ENCODE data around the gene FRA10AC1. TPM values are rescaled to one million over a fixed set of nuclear protein-coding genes. Genes with fewer than 3 reads are reported as not detected.
A peak's percentile ranks its signal among the peaks of the same experiment; 100 is the strongest.

FRA10AC1 gene, protein sequence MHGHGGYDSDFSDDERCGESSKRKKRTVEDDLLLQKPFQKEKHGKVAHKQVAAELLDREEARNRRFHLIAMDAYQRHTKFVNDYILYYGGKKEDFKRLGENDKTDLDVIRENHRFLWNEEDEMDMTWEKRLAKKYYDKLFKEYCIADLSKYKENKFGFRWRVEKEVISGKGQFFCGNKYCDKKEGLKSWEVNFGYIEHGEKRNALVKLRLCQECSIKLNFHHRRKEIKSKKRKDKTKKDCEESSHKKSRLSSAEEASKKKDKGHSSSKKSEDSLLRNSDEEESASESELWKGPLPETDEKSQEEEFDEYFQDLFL
- 0.67 and 3.9 TPM in 2 replicates for total RNA-seq (2014; rRNA removed; shearing (Covaris generic); ENCODE audit: low replicate concordance)

DNA sequence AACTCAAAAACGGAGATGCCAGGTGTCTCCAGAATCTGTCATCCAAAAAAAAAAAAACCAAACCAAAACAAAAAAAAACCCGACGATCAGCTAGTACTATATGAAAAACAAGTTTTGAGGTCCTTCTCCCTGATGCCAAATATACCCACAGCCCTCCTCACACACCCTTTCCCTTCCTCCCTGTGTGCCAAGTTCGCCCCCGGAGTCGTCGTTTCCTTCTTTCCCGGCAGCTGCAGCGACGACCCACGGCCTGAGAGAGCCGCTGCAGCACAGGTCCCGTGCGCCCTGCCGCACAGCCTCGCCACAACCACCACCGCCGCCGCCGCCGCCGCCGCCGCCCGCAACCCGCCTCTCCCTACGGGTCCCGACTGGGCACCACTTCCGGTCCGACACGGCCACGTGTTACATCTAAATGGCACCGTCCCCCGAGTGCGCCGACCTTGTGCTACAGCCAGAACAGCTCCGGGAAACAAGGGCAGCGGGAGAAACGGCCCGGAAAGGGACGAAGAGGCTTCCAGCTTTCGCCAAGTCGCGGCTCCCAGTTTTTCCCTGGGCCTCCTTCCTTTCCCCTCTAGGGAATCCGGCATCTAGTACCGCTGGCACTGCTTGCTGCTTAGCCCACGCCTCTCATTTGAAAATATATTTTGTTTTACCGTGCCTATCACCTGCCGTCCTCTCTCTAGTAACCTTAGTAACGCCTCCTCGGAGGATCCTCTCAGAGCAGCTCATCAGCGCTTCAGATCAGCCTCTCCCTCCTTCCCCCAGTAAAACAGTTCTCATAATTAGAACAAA, at the start of gene FRA10AC1:
Gene FRA10AC1 (minus strand): TSS at position 383 of the 792 bp plus-strand sequence. CDS start 2,486 bp downstream, outside the sequence.
- DNase-seq (ENCODE audit: low read depth): peak; percentile 85
- in situ Hi-C loops (cut with HindIII; ENCODE audit: low pct_unique_long_range_greater_than_20kb, low sequenced_read_pairs): no loop called here

DNA sequence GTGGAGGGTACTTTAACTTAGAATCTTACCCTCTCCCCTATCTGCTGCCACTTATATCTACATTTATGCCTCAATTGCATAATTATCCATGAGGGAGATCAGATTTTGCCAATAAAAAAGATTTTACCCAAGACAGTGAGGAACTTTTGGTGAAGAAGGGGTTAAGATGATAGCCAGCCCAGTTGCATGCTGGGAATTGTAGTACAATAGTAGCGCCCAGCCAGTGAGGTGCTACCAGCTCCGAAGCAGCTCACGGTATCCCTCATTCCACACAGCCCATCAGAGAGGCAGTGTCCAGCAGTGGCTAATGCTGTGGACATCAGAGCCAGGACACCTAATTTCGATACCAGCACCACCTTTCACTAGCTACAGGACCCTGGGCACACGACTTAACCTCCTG, 49.4 kb upstream of the FRA10AC1 start:
- peak; percentile 35 for DNase-seq (ENCODE audit: low read depth)
- in situ Hi-C loops (cut with HindIII; ENCODE audit: low pct_unique_long_range_greater_than_20kb, low sequenced_read_pairs): no loop called here

DNA sequence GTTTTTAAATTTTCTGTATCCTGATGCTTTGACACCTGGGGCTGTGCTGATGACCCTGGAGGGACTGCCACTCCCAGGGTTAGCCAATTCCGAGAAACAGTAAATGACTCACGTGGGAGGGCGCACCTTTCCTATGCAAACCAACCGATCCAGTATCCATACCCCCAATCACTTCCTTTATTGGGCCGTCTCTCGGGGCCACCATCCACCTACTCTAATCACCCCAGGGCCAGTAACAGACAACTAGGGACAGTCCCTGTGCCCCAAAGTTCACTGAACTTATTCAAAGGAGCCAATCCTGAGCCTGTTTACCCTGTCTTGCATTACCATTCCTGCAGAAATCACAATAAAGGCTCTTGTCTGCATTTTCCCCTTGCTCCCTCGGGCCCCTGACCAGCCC, 48.7 kb upstream of the FRA10AC1 start:
- no peak for DNase-seq (ENCODE audit: low read depth)
- in situ Hi-C loops (cut with HindIII; ENCODE audit: low pct_unique_long_range_greater_than_20kb, low sequenced_read_pairs): no loop called here

DNA sequence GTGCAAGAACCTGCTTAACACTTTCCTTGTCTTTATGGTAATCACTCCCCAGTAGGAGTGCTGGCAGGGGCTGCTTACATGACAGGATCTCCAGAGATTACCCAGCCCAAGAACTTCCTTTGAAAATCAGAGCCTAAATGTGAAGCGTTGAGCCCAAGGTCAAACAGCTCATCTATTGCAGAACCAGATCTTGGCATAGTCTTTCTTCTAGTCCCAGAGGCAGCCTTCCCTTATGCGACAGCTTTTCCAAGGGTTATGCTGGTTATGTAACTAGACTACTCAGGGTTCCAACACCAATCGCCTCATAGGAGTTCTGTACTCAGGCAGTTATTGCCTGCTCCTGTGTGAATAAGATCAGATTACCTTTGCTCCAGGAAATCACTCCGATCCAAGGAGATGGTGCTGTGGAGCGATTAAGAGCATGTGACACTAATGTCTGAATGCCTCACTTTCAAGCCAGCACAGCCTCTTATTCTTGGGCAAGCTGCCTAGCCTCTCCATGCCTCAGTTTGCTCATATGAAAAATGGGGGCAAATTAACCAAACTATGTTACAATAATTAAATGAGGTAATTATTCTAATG, 46.9 kb upstream of the FRA10AC1 start:
- in situ Hi-C loops (cut with HindIII; ENCODE audit: low pct_unique_long_range_greater_than_20kb, low sequenced_read_pairs): no loop called here
- DNase-seq (ENCODE audit: low read depth): peak; percentile 32

DNA sequence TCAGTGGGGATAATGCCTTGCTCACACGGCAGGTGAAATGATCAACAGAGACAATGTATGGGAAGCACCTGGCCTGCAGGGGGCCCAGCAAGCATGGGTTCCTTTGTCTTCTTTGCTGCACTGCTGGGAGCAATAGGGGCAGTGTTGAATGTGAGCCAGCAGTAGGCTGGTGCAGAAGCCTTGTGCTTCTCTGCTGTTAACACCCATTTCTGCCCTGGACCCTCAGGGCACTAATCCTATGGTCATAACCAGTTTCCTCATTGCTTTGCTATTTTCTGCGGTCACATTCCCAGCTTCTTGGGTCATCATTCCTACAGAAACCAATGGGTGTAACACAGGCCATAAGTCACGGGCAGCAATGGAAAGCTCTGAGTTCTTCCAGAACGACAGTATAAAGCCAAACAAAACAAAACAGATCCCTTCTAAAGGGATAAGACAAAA, 44.5 kb upstream of the FRA10AC1 start:
- in situ Hi-C loops (cut with HindIII; ENCODE audit: low pct_unique_long_range_greater_than_20kb, low sequenced_read_pairs): no loop called here
- DNase-seq (ENCODE audit: low read depth): peak; percentile 97

DNA sequence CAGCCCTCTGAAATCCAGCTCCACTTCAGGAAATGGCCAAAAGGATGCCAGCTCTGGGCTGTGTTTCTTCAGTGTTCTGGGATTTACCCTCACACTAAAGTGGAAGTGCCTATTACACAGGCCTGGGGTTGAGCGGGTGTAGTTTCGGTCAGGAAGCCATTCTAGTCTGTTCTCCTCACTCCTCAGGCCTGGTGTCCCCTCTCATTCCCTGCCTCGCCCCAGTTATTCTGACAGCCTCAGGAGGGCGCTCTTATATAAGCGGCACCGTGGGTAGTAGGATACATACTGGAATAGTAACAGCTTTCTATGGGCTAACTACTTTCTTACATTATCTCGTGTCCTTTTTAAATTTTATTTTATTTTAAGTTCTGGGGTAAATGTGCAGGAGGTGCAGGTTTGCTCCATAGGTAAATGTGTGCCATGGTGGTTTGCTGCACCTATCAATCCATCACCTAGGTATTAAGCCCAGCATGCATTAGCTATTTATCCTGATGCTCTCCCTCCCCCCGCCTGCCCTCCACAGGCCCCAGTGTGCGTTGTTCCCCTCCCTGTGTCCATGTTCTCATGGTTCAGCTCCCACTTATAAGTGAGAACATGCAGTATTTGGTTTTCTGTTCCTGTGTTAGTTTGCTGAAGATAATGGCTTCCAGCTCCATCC, 43.1 kb upstream of the FRA10AC1 start:
- peak; percentile 20 for DNase-seq (ENCODE audit: low read depth)
- in situ Hi-C loops (cut with HindIII; ENCODE audit: low pct_unique_long_range_greater_than_20kb, low sequenced_read_pairs): no loop called here

DNA sequence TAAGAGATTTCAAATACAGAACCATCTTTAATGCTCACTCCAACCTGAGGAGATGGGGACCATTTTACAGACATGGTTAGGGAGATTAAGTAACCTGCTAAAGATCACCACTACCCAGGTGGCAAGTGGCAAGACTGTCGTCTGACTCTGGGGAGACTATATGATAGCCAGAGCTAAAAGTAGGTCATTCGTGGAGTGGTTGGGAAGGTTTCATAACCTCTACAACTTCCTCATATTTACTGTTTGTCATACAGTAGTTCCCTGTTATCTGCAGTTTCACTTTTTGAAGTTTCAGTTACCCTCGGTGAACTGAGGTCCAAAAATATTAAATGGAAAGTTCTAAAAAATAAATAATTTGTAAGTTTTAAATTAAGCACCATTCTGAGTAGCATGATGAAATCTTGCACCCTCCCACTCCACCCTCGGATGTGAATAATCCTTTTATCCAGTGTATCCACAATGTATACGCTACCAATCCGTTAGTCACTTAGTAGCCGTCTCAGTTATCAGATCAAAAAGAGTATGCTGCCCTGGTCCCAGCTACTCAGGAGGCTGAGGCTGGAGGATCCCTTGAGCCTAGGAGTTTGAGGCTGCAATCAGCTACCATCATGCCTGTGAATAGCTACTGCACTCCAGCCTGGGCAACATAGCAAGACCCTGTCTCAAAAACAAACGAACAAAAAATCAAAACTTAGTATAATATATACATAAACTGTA, 40.4 kb upstream of the FRA10AC1 start:
- DNase-seq (ENCODE audit: low read depth): no peak
- in situ Hi-C loops (cut with HindIII; ENCODE audit: low pct_unique_long_range_greater_than_20kb, low sequenced_read_pairs): no loop called here

DNA sequence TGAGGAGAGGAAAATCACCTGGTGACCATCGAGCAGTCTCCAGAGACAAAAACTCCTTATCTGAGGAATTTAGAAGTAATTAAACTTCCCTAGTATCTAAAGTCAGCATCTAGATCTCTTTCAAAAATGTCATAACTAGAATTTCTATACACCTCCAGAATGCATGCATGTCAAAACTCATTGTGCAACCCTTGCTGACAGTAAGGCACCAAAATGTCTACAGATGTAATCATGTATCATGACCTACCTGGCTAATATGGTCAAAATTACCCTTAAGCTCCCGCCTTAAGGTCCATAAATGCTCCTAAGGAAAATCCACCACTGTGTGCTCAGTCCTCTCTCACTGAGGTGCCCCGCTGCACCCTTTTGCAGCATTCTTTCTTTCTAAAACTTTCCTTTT, 39.0 kb upstream of the FRA10AC1 start:
- DNase-seq (ENCODE audit: low read depth): no peak
- in situ Hi-C loops (cut with HindIII; ENCODE audit: low pct_unique_long_range_greater_than_20kb, low sequenced_read_pairs): no loop called here

DNA sequence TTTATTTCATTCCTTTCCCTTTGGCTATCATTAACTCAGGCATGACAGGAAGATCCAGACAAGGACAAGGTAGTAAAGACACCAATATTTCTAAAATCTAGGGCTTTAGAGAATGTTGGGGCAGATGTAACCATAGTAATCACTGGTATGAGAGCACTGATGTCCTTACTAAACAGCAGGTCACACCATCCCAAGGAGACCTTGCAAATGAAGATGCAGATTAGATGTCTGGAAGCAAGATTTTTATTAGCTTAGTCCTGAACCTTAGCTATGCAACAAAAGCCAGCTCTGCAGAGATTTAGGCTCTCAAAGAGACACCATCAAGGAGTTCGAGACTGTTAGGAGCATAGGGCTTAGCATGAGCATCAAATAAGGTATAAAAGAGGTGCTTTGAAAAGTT, 23.6 kb upstream of the FRA10AC1 start:
- no peak for DNase-seq (ENCODE audit: low read depth)
- in situ Hi-C loops (cut with HindIII; ENCODE audit: low pct_unique_long_range_greater_than_20kb, low sequenced_read_pairs): no loop called here

DNA sequence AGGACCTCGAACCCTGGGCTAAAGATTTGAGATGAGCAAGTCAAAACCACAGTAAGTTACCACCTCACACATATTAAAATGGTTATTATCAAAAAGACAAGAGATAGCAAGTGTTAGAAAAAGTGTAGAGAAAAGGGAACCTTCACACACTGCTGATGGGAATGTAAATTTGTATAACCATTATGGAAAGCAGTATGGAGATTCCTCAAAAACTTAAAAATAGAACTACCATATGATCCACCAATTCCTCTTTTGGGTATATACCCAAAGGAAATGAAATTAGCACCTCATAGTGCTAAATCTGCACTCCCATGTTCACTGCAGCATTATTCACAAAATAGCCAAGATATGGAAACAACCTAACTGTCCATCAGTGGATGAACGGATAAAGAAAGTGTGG, 20.8 kb upstream of the FRA10AC1 start:
- in situ Hi-C loops (cut with HindIII; ENCODE audit: low pct_unique_long_range_greater_than_20kb, low sequenced_read_pairs): no loop called here
- DNase-seq (ENCODE audit: low read depth): no peak

DNA sequence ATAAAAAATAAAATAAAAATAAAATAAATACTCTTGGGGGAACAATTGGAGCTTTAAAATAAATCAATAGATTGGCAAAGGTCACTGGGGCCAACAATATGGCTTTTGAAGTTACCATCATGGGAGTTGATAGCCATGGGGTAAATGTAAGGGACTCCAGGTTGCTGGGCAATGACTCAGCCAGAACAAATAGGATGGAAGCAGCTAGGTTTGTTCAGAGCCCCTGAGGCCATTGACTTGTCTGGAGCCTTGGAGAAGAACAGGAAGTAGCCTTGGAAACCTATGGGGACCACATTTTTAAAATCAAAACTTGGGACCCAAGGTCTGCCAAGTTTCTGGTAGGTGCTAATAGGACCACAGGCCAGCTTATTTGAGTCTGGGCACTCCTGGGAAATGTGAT, 20.2 kb upstream of the FRA10AC1 start:
- no peak for DNase-seq (ENCODE audit: low read depth)
- in situ Hi-C loops (cut with HindIII; ENCODE audit: low pct_unique_long_range_greater_than_20kb, low sequenced_read_pairs): no loop called here

DNA sequence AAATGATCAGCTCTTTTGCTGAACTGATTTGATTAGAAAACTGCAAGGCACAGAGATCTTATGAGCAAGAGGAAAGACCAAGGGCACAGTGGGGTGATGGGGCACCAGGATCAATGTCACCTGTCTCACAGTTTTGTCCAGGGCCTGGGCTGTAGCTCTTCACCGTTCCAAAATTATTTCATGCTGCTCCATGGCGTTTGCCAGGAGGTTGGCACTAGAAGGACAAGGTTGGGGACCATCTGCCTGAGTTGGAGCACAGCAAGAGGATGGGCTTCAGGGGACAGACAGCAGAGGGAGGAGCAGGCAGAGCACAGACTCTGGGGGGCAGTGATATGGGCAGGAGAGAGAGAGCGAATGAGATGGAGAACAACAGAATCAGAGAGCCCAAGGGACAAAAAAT, 17.5 kb upstream of the FRA10AC1 start:
- DNase-seq (ENCODE audit: low read depth): no peak
- in situ Hi-C loops (cut with HindIII; ENCODE audit: low pct_unique_long_range_greater_than_20kb, low sequenced_read_pairs): no loop called here

DNA sequence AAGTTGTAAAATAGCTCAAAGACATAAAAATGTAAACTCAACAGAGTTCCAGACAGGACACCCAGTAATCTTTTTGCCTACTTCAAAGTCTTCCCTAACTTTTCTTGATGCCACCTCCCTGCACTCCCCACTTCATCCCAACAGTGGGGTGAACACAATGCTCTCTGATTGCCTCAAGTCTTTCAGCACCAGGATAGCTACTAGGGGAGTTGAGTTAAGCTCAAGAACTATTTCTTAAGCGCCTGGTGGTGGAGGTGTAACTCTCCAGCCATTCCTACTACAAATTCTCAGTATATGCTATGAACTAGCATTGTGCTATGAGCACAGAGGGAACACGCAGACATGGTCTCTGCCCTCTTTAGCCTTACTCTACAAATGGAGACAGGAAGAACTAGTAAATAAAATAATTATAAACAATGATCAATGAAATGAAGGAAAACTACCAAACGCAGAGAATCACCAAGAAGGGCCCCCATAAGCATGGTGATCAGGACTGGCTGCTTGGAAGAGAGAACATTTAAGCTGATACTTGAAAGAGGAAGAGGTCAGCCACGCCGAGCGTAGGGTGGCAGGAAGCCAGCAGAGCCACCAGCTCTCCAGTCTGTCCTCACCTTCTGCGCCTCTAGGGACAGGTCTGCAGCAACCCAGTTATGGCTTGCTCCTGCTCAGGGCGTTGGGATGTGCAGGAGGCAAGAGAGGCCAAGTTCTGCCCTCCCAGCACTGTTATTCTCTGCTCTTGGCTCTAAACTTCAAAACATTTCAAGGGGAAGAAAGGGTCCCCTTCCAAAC, 16.7 kb upstream of the FRA10AC1 start:
- in situ Hi-C loops (cut with HindIII; ENCODE audit: low pct_unique_long_range_greater_than_20kb, low sequenced_read_pairs): no loop called here
- DNase-seq (ENCODE audit: low read depth): no peak

DNA sequence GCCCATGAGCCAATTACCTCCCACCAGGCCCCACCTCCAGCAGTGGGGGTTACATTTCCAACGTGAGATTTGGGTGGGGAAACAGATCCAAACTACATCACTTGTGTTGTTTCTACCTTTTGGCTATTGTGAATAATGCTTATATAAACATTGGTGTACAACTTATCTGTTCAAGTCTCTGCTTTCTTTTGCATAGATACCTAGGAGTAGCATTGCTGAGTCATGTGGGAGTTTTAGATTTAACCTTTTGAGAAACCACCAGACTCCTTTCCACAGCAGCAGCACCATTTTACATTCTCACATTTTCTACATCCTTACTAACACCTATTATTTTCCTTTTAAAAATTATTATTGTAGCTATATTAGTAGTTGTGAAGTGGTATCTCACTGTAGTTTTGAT, 14.4 kb upstream of the FRA10AC1 start:
- in situ Hi-C loops (cut with HindIII; ENCODE audit: low pct_unique_long_range_greater_than_20kb, low sequenced_read_pairs): no loop called here
- DNase-seq (ENCODE audit: low read depth): peak; percentile 17

DNA sequence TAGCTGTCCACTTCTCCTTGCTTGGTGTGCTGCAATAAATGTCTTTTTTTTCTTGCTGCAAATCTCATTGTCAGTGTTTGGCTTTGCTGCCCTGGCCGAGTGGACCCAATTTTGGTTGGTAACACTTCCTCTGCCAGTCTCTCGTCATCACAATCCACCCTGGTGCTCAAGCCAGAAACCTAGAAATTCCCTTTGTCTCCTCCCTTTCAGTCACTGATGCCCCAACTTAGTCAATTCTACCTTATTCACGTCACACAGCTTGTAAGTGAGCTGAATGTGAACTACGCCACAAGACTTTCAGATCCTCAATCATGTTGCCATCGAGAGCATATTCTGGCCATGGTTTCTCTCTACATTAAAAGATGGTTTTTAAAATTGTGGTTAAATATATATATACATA, 13.0 kb upstream of the FRA10AC1 start:
- in situ Hi-C loops (cut with HindIII; ENCODE audit: low pct_unique_long_range_greater_than_20kb, low sequenced_read_pairs): no loop called here
- DNase-seq (ENCODE audit: low read depth): no peak

DNA sequence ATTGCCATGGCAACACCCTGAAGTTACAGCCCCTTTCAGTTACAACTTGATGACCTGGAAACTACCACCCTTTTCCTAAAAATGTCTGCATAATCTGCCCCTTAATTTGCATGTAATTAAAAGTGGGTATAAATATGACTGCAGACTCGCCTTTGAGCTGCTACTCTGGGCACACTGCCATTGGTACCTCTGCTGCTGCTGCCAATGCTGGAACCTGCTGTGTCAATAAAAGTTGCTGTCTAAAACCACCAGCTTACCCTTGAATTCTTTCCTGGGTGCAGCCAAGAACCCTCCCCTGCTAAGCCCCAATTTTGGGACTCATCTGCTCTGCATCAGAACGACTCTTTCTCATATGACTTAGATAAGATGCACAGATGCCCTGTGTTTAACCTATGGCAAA, 10.2 kb upstream of the FRA10AC1 start:
- in situ Hi-C loops (cut with HindIII; ENCODE audit: low pct_unique_long_range_greater_than_20kb, low sequenced_read_pairs): no loop called here
- DNase-seq (ENCODE audit: low read depth): no peak

DNA sequence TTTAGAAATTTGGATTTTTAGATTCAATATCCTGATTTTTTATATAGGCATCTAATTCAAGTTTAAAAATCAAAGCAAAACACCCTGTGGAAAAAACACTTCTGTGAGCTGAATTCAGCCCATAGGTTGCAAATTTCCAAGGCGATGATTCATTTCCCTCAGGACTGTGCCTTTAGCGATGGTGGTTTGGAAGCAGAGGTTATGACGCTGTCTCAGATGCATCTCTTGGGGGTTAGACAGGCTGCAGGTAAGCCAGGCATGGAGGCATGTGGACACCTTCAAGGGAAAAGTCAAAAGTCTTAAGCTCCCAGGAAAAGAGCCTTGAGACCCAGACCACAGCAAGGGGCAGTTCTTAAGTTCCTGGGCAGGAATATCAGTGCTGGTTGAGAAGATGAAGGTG, 9.5 kb upstream of the FRA10AC1 start:
- DNase-seq (ENCODE audit: low read depth): no peak
- in situ Hi-C loops (cut with HindIII; ENCODE audit: low pct_unique_long_range_greater_than_20kb, low sequenced_read_pairs): no loop called here
